NAMALWA (cell line): ENCODE results near the gene ADH5.
"Not testable (repeated sequence)": the region's sequence is repeated elsewhere in the genome, so short reads cannot be mapped to it uniquely, and the experiment has no call there.

Experiments
- DNase-seq: peaks from one replicate; pipeline ENCODE4 v3.0.0-alpha.2; 2015; ENCODE audit warnings: low spot score

ADH5 gene

DNA sequence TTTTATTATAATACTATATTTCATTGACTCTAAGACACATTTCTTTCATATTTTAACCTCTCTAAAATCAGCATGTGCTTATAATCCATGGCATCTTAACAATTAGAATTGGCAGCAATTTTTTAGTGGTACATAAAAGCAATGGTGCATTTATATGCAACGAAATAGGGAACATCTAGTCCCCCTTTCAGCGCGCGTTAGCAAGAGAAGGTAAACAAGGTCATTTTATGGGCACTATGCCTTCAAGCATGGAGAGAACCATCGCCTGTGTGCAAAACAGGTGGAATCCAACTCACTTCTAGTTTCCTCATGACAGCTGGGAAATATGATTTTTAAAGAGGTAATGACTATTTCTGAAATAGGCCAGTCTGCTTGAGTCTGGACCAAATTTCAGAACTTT lies 6.4 kb downstream of the ADH5 start:
- DNase-seq: no peak

DNA sequence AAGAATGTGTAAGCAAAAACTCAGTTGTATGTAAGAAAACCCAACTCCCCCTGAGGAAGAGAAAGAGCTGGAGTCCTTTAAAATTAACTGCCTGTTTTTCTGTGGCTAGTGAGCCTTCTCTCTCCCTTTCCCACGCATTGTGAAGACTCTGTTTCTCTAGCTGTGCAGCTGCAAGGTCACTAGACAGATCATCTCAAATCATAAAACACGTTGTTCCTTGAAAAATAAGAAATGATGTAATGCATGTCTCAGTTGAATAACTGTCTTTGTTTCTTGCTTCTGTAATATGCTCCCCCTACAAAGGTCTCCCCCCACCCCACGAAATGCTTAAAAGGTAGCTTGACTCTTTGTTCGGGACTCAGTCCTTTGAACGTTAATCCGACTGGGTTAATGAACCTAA lies 7.7 kb downstream of the ADH5 start:
- not testable (repeated sequence) for DNase-seq

DNA sequence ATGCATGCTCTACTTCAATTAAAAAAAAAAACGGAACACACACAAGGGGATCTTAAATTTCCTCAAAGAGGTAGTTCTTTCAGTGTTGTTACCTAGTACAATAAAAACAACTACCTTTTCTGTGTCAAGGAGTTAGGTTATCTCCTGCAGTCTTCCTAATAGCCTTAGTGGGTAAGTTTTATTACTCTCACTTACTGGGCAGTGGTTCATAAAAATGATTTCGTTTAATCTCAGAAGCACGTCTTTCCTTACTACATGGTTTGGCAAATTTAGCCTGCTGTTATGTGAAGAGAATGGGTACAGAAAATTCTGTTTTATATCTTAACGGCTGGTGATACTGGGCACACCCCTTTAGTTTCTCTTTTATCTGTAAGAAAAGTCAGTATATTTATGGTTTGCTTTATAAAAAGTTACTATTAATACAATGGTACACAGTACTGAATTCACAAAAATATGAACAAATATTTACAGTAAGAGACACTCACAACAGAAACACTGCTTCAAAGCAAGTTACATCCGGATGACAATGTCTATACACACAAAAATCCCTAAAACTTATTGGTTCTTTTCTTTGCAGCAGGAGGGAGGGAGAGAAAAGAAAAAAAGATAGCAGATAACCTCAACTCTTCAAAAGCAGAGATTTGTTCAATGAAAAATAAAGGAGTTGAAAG lies 8.8 kb downstream of the ADH5 start:
- DNase-seq: no peak

DNA sequence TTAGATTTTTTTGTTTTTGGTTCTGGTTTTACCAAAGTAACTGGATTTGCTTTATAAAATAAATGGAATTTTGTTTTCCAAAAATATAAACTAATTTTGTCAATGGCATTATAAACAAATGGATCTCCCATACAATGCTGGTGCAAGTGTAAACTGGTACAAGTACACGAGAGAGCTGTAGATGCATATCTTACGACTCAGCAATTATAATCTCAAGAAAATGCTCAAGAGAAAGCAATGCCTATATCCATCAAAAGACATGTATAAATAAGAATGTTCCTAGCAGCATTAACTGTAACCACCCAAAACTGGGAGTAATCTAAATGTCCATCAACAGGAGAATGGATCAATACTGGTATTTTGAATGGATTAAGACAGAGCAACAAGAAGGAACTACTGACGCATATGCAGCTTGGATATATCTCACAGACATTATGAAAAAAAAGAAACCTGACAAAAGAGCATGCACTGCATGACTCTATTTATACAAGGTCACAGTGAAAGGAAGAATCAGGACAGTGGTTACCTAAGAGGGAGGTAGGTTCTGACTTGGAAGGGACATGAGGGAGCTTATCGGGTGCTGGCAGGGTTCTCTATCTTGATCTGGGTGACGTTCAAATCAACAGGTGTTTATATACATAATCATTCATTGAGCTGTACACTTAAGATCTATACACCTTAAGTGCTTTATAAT lies 9.5 kb downstream of the ADH5 start:
- no peak for DNase-seq

DNA sequence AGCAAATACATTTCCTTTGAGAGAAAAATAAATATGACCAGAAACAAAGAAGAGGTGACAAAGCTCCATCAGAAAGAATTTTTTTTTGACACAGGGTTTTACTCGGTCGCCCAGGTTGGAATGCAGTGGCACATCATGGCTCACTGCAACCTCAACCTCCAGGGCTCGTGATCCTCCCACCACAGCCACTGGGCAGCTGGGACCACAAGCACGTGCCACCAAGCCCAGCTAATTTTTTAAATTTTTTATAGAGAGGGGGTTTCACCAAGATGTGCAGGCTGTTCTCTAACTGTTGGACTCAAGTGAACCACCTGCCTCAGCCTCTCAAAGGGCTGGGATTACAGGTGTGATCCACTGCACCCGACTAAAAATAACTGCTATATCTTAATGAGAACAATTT lies 10.3 kb downstream of the ADH5 start:
- DNase-seq: no peak

DNA sequence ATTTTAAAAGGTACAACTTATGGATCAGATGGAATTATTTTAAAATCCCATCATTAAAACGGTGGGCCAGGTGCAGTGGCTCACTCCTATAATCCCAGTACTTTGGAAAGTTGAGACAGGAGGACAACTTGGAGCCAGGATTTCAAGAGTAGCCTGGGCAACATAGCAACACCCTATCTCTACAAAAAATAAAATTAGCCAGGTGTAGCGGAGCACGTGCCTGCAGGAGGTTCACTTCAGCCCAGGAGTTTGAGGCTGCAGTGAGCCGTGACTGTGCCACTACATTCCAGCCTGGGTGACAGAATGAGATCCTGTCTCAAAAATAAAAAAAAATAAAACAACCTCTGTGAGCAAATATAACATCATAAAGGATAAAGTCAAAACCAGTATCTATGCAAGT lies 11.4 kb downstream of the ADH5 start:
- no peak for DNase-seq

DNA sequence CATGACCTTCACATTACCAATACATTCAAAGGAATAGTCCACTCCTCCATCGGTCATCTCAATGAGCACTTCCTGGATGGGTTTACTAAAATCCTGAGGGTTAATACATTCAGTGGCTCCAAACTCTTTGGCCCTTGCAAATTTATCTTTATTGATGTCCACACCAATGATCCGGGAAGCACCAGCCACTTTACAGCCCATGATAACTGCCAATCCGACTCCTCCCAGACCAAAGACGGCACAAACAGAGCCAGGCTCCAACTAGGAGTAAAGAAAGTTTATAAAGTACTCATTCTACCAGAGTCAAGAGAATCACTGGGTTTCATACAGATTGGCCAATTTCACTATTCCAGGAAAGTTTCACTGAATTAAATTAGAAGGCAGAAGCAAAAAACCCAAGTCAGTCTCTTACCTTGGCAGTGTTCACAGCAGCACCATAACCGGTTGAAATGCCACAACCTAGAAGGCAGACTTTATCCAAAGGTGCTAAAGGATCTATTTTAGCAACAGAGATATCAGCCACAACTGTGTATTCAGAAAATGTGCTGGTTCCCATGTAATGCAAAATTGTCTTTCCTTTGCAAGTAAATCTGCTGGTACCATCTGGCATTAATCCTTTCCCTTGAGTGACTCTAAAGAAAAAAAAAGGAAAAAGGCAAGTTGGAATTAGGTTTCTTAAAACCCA lies 12.2 kb downstream of the ADH5 start:
- no peak for DNase-seq

DNA sequence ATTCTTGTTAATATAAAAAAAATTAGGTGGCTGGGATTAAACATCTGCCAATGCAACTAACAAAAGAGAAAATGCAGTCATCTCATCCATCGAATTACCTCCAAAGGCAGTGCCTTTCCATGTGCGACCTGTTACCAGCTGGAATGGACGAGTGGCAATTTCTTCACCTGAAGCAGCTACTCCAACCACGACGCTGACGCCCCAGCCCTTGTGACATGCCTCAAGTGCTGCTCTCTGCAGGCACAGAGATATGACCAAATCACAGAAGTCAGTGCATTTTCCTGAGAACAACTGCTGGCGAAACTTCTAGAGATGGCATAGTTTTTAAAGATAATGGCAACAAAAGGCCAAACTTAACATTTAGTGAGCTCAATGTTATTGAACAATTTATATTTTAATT lies 13.8 kb downstream of the ADH5 start:
- no peak for DNase-seq

DNA sequence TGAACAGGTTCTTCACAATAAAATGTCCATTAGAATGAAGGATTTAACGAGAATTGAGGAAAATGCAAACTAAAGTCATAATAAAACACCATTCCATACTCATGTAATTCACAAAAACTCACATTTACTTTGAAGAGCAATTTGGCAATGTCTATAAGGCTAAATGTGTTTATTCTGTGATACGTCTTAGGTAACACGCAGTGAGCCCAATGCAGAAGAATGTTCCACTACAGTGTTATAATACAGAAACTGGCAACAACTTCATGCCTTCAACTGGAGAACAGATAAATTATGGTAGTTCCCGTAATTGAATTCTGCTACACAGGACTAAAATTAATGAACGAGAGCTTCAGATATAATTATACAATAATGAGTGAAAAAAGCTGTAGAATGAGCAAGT lies 17.4 kb downstream of the ADH5 start:
- no peak for DNase-seq

DNA sequence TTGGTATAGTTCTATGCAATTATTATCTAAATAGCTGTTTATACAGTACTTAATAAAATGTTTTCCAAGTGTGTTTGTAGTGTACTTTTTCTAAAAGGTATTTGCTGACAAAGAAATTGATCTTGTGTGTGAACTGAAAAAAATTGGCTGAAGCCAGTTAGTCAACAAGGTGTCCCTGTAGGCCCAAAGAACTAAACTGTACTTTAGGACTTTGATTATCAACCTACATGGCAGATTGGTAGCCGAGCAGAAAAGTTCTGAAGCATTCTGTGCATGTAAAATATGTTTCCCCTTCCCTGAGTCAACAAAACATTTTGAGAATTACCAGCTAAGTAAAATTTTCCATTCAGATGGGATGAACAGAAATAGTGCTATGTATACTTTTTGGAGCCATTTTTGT lies 21.0 kb downstream of the ADH5 start:
- DNase-seq: no peak

DNA sequence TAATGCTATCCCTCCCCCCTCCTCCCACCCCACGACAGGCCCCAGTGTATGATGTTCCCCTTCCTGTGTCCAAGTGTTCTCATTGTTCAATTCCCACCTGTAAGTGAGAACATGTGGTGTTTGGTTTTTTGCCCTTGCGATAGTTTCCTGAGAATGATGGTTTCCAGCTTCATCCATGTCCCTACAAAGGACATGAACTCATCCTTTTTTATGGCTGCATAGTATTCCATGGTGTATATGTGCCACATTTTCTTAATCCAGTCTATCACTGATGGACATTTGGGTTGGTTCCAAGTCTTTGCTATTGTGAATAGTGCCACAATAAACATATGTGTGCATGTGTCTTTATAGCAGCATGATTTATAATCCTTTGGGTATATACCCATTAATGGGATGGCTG lies 23.1 kb downstream of the ADH5 start:
- DNase-seq: not testable (repeated sequence)

DNA sequence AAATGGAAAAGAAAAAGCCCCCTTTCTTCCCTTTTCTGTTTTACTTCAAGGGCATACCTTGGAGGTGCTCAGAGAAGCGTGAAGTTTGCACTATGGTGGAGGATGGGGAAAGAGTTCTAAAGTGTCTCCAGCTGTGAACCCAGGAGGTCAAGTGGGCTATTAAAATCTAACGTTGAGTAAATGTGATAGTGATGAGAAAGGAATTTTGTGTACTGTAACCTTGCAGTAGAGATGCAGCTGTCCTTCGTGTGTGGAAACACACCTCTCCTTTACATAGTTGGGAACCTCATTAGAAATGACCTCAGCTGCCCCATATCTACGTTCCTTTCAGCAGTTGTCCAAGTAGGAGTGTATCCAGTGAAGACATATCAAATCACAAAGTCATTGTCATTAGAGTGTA lies 26.5 kb downstream of the ADH5 start:
- DNase-seq: no peak

DNA sequence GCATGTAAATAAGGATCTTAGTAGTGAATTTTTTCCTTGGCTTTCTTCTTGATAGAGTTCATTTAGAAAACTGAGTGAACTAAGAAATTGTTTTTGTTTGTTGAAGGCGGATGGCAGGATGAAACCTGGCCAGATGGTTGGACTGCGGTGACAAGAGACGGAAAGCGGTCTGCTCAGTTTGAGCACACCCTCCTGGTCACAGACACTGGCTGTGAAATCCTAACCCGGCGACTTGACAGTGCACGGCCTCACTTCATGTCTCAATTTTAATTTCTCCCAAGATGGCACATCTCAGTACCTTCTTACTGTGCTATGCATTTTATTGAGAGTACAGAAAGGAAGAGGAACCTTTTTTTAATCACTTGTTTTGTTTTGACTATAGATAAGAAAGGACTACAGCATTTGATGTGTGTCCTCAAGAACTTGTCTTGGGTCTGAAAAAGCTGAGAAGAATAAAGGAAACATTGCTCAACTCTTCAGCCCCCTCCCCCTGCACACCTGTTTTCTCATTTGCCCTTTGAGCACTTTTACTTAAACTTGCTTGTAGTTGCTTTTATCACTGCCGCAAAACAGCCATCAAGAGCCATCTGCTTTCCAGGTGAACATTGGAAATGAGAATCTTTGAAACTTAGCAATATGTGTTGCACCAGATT lies 27.4 kb downstream of the ADH5 start:
- no peak for DNase-seq

DNA sequence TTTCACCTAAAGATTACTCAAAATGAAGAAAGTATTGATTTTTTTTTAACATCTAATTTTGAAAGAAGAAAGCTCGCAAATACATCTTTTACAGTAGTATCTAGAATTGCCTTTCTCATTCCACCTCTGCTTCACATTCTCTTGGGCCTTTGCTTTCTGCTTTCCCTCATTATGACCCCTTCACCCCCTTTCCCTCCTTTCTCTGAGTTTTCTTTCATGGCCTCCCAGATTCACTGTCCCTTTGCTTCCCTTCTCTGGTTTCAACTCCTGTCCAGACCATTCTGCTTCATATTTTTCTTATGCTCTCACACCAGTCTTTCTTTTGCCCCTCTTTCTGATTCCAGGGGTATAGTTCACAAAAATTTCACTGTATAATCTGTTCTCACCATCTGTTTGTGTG lies 29.0 kb downstream of the ADH5 start:
- no peak for DNase-seq

DNA sequence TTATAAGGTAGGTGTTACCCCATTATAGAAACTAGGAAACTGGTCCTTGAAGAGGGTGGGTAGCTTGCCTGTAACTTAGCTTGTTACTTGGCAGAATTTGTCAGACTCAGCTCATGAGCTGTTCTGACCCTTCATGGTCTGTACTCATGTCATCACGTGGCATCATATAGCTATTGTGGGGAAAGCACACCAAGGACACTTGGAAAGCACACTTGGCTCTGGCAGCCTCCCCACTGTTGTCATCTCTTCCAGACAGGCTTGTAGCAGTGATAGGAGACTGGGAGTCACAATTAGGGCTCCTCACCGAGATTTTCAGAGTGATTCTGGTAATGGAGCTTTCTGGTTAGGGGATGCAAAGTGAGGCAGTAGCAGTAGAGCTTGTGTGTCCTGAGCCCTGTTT lies 30.4 kb downstream of the ADH5 start:
- DNase-seq: no peak

DNA sequence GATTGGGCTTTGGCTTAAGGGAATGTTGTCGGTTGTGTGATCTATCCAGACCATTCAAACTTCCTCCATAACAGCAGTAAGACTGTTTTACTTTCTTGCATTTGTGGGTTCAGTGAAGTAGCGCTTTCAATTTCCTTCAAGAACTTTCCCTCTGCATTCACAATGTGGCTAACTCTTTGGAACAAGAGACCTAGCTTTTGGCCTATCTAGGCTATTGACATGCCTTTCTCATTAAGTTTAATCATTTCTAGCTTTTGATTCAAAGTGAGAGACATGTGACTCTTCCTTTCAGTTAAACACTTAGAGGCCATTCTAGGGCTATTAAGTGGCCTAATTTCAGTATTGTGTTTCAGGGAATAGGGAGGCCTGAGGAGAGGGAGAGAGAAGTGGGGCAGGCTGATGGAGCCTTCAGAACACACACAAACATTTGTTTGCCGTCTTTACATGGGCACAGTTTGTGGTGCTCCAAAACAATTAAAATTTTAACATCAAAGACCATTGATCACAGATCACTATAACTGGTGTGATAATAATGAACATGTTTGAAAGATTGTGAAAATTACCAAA lies 34.1 kb downstream of the ADH5 start:
- DNase-seq: no peak

DNA sequence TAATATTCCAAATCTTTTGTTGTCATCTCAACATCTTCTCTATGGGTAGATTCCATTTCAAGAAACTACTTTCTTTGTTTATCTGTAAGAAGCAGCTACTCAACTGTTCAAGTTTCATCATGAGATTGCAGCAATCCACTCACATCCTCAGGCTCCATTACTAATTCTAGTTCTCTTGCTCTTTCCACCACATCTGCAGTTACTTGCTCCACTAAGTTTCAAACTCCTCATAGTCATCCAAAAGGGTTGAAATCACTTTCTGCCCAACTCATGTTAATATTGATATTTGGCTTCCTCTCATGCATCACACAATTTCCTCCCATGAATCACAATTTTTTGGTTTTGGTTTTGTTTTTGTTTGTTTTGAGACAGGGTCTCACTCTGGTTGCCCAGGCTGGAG lies 35.7 kb downstream of the ADH5 start:
- no peak for DNase-seq

DNA sequence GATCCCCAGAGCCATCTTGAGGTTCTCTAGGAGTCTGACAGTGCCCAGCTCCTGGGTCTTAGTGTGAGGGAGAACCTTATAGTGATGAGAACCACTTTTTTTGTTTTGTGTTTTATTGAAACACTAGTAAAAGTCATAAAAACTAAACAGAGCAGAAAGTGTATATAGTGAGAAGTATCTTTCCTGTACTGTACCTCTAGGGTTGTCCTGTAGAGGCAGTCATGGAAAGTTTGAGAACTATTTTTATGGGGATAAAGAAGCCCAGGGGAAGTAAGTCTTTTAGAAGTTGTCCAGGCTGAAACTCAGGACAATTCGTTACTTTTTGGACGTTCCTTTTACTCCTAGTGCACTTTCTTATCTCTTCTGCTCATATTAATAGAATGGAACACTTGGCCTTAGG lies 40.9 kb downstream of the ADH5 start:
- DNase-seq: no peak

DNA sequence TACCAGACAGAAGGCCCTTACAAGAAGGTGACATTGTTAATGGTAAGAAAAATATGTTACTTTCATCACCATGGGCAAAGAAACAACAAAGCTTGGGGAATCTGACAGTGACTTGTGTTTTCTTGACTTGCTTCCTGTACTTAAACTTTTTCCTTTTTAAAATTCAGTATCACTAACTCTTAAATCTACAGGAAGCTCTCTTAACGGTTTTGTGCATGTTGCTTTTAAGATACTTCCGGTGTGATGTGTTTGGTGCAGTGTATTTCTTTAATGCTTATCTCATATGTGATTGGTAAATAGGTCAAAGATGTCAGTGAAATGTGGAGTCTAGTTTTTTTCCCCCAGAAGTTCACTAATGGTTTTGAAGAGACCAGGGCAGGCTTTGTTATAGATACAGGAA lies 45.2 kb downstream of the ADH5 start:
- no peak for DNase-seq

DNA sequence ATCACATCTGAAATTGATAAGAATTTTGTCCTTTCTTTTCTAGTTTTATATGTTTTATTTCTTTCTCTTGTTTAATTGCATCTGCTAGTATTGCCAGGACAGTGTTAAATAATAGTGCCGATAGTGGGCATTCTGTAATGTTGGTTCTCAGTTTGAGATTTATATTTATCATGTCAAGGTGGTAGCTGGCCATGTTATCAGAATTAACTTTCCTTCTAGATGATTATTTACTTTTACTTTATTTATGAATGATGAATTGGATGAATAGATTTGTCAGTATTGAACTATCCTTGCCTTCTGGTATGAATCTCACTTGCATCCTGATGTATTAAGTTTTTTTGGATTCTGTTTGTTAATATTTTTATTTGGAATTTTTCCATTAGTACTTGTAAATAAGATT lies 50.4 kb downstream of the ADH5 start:
- no peak for DNase-seq

DNA sequence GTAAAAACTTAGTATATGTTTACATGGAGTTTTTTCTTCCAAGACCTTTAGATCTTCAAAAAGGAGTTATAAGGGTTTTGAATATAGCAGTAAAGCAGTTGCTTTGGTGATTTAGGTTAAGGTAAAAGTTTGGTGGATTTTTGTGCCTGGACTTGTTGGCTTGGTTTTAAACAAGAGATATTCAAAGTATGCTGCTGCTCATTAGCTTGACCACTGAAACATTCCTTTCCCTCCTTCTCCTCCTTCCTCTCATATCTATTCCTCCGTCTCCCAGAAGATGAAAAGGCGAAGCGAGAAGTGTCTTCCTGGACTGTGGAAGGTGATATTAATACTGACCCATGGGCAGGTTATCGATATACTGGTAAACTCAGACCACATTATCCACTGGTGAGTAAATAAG lies 54.6 kb downstream of the ADH5 start:
- no peak for DNase-seq

DNA sequence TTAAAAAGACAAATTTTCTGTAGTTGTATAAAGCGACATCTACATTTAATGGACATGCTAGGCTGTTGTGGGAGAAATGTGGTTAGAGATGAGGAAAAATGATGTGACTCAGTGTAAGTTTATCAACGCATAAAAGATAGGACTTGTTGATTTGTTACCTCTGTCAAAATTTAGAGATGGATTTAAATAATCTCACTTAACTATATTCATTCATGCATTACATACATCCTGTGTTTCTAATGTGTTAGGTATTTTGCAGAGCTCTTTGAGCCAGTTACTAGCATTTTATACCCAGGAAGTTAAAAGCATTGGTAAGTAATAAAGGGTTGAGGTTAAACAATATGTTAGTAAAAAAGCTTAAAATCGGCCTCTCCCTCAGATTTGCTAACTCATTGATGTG lies 58.7 kb downstream of the ADH5 start:
- DNase-seq: no peak
